ENCODE data around the gene ATP12A. TPM values are rescaled to one million over a fixed set of nuclear protein-coding genes. Genes with fewer than 3 reads are reported as not detected.
A peak's percentile ranks its signal among the peaks of the same experiment; 100 is the strongest.

The ATP12A gene
- total and polyA plus RNA-seq, 7 donors = not detected

DNA sequence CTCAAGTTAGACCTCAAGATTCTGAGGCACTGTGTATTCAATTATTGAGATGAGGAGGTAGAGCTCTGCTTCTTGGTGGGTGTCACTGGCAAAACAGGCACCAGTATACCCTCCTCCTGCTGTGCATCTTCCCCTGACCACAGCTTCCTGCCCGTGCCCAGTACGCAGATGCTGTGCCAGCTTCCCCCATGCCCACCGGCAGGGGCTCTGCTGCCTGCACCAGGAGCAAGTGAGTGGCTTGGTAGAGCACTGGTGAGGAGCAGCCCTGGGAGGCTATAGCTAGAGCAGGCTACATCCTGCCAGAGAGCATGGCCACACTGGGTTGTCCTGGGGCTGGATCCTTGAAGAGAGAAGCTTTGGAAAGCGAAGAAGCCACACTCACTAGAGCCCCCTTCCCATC lies 62.8 kb downstream of the ATP12A start:
- TF ChIP-seq, protein P1, sequence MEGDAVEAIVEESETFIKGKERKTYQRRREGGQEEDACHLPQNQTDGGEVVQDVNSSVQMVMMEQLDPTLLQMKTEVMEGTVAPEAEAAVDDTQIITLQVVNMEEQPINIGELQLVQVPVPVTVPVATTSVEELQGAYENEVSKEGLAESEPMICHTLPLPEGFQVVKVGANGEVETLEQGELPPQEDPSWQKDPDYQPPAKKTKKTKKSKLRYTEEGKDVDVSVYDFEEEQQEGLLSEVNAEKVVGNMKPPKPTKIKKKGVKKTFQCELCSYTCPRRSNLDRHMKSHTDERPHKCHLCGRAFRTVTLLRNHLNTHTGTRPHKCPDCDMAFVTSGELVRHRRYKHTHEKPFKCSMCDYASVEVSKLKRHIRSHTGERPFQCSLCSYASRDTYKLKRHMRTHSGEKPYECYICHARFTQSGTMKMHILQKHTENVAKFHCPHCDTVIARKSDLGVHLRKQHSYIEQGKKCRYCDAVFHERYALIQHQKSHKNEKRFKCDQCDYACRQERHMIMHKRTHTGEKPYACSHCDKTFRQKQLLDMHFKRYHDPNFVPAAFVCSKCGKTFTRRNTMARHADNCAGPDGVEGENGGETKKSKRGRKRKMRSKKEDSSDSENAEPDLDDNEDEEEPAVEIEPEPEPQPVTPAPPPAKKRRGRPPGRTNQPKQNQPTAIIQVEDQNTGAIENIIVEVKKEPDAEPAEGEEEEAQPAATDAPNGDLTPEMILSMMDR (IDR thresholded peaks at IDR 0.05) = no peak
- intact Hi-C loops (cut with DNase I) = no loop called here
- DNase-seq (no peak), ATAC-seq (no peak)
- H3K36me3 ChIP-seq (ENCODE audit: insufficient read depth in 1 of 2, low read depth in 1 of 2) = no peaks in the 10 kb centered on the region
- H3K9me3 ChIP-seq = no peaks in the 10 kb centered on the region
- H3K27me3 ChIP-seq (ENCODE audit: insufficient read depth in 3 of 3, low read length in 2 of 3) = peaks cover 0 to 45% (median 10%) of the 10 kb centered on the region in 3 donors
- H3K4me1 ChIP-seq = peaks cover 7% of the 10 kb centered on the region
- WGBS, 3 donors = 70 to 80% (median 74%) methylated on average over 4 of the region's 4 CpGs
- H3K27ac ChIP-seq = no peak overlapping the region
- no peak overlapping the region for H3K4me3 ChIP-seq

- DNase-seq = no peak
- Histone ChIP-seq H3K9me3 (no peaks in the 10 kb centered on the region), H3K27ac (no peak overlapping the region), H3K4me1 (peaks cover 7% of the 10 kb centered on the region), H3K27me3 (ENCODE audit: insufficient read depth in 3 of 3, low read length in 2 of 3) (peaks cover 0 to 57% (median 10%) of the 10 kb centered on the region in 3 donors), H3K36me3 (ENCODE audit: insufficient read depth in 1 of 2, low read depth in 1 of 2) (no peaks in the 10 kb centered on the region), H3K4me3 (no peak overlapping the region)
- intact Hi-C loops (cut with DNase I) = no loop called here
- ATAC-seq = no peak
- WGBS, 3 donors = 32 to 42% (median 34%) methylated on average over 6 of the region's 6 CpGs
- TF ChIP-seq, protein P1 (IDR thresholded peaks at IDR 0.05) = no peak
Measured at GRCh38 chr13:24744247-24744646, 64.0 kb downstream of the ATP12A start.

- no peak for DNase-seq
Measured at GRCh38 chr13:24745516-24745860, 65.3 kb downstream of the ATP12A start.

GRCh38 chr13:24745861-24746617 lies 65.8 kb downstream of the ATP12A start:
- peaks cover 7% of the 10 kb centered on the region for H3K4me1 ChIP-seq
- H3K27ac ChIP-seq = no peak overlapping the region
- 3 to 6% (median 4%) methylated on average over 45 to 70 of the region's 70 CpGs for WGBS, 3 donors
- H3K36me3 ChIP-seq (ENCODE audit: insufficient read depth in 1 of 2, low read depth in 1 of 2) = no peaks in the 10 kb centered on the region
- ATAC-seq (no peak), DNase-seq (no peak)
- H3K27me3 ChIP-seq (ENCODE audit: insufficient read depth in 3 of 3, low read length in 2 of 3) = peaks cover 0 to 68% (median 10%) of the 10 kb centered on the region in 3 donors
- TF ChIP-seq, protein P1 (IDR thresholded peaks at IDR 0.05) = no peak
- peak overlapping the region; percentile 56 for H3K4me3 ChIP-seq
- no peaks in the 10 kb centered on the region for H3K9me3 ChIP-seq
- intact Hi-C loops (cut with DNase I) = no loop called here

More at GRCh38 chr13:24745516-24745860, 65.3 kb downstream of the ATP12A start:
- H3K36me3 ChIP-seq (ENCODE audit: insufficient read depth in 1 of 2, low read depth in 1 of 2) = no peaks in the 10 kb centered on the region
- ATAC-seq = no peak
- 41 to 46% (median 44%) methylated on average over 23 to 24 of the region's 24 CpGs for WGBS, 3 donors
- H3K27ac ChIP-seq = no peak overlapping the region
- H3K4me3 ChIP-seq = no peak overlapping the region
- H3K4me1 ChIP-seq = peaks cover 7% of the 10 kb centered on the region
- H3K27me3 ChIP-seq (ENCODE audit: insufficient read depth in 3 of 3, low read length in 2 of 3) = peaks cover 0 to 65% (median 10%) of the 10 kb centered on the region in 3 donors
- H3K9me3 ChIP-seq = no peaks in the 10 kb centered on the region
- intact Hi-C loops (cut with DNase I) = no loop called here
- TF ChIP-seq, protein P1 (IDR thresholded peaks at IDR 0.05) = no peak

Measured in psoas muscle (tissue), 8 donors.